ENCODE measurements around the gene FGF14. TPM values are rescaled to one million over a fixed set of nuclear protein-coding genes. Genes with fewer than 3 reads are reported as not detected.

The FGF14 gene
- total RNA-seq, 1 experiment from 2014 or later = 0.22 TPM

- TF ChIP-seq, protein P1, sequence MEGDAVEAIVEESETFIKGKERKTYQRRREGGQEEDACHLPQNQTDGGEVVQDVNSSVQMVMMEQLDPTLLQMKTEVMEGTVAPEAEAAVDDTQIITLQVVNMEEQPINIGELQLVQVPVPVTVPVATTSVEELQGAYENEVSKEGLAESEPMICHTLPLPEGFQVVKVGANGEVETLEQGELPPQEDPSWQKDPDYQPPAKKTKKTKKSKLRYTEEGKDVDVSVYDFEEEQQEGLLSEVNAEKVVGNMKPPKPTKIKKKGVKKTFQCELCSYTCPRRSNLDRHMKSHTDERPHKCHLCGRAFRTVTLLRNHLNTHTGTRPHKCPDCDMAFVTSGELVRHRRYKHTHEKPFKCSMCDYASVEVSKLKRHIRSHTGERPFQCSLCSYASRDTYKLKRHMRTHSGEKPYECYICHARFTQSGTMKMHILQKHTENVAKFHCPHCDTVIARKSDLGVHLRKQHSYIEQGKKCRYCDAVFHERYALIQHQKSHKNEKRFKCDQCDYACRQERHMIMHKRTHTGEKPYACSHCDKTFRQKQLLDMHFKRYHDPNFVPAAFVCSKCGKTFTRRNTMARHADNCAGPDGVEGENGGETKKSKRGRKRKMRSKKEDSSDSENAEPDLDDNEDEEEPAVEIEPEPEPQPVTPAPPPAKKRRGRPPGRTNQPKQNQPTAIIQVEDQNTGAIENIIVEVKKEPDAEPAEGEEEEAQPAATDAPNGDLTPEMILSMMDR (conservative IDR thresholded peaks at IDR 0.05) = no peak
- H2BK120ac ChIP-seq (ENCODE audit: low read depth, low read length, poor library complexity, severe bottlenecking) = no peak overlapping the region
- no peaks in the 10 kb centered on the region for H3K9me3 ChIP-seq (ENCODE audit: control insufficient read depth, low read depth, low read length)
These were observed 434.1 kb downstream of the FGF14 start for GRCh38 chr13:101967781-101968180.

More at GRCh38 chr13:101967781-101968180, 434.1 kb downstream of the FGF14 start:
- H3K27ac Mint-ChIP-seq = no peak overlapping the region
- no peak overlapping the region for H3K18ac ChIP-seq (ENCODE audit: insufficient read length, low read depth, low read length)
- H3K27me3 ChIP-seq (ENCODE audit: insufficient read depth, low read length) = no peaks in the 10 kb centered on the region
- no peak overlapping the region for H3K23ac ChIP-seq (ENCODE audit: insufficient read length, low read depth, low read length)
- H4K5ac ChIP-seq (ENCODE audit: insufficient read length, low read depth, low read length) = no peak overlapping the region
- peaks cover 5% of the 10 kb centered on the region; the same call in 1 of the 2 replicates for H3K4me1 ChIP-seq (ENCODE audit: insufficient read depth, low read length)
- H3K4me1 Mint-ChIP-seq = peaks cover 17 to 19% of the 10 kb centered on the region in 2 experiments
- no peaks in the 10 kb centered on the region for H4K20me1 ChIP-seq (ENCODE audit: control insufficient read depth, insufficient read depth, insufficient read length)
- H2AFZ ChIP-seq (ENCODE audit: low read length) = no peak overlapping the region
- no peak for DNase-seq
- no peaks in the 10 kb centered on the region for H3K36me3 Mint-ChIP-seq (ENCODE audit: insufficient read depth in 1 of 3, low read depth in 3 of 3)
- no peak overlapping the region for H3K14ac ChIP-seq (ENCODE audit: insufficient read depth, low read length)
- H2BK5ac ChIP-seq (ENCODE audit: insufficient read length, low read length) = no peak overlapping the region
- no peaks in the 10 kb centered on the region for H3K23me2 ChIP-seq (ENCODE audit: insufficient read length, low read depth, low read length, poor library complexity, severe bottlenecking)
- H2AK5ac ChIP-seq (ENCODE audit: insufficient read length, low read length) = no peak overlapping the region
- H4K8ac ChIP-seq (replicated peaks; ENCODE audit: insufficient read length, low read depth, low read length) = no peak overlapping the region
- no peak overlapping the region for H3T11ph ChIP-seq (ENCODE audit: low read length)
- H4K91ac ChIP-seq (ENCODE audit: insufficient read length, low read depth, low read length) = no peak overlapping the region
- no peak overlapping the region for H3K9ac ChIP-seq (ENCODE audit: extremely low read depth, insufficient read length, low read length)
- no peak overlapping the region for H2BK15ac ChIP-seq (ENCODE audit: low read depth, low read length)
- no peaks in the 10 kb centered on the region for H3K79me1 ChIP-seq (ENCODE audit: insufficient read depth, low read depth, low read length, poor library complexity, severe bottlenecking)
- no peak overlapping the region for H3K4ac ChIP-seq (ENCODE audit: low read depth, low read length)
- H3K27ac ChIP-seq (ENCODE audit: insufficient read length, low read depth, low read length) = no peak overlapping the region
- no peak overlapping the region for H3K4me2 ChIP-seq (ENCODE audit: insufficient read depth, insufficient read length, low read length)
- H2BK20ac ChIP-seq (ENCODE audit: low read depth, low read length, poor library complexity, severe bottlenecking) = no peak overlapping the region
- H3K4me3 Mint-ChIP-seq = no peak overlapping the region
- no peaks in the 10 kb centered on the region for H3K79me2 ChIP-seq (ENCODE audit: insufficient read depth, low read length)
- H3K9me3 Mint-ChIP-seq = no peaks in the 10 kb centered on the region
- no peaks in the 10 kb centered on the region for H3K27me3 Mint-ChIP-seq (ENCODE audit: low read depth)
- H3K56ac ChIP-seq (ENCODE audit: insufficient read length, low read depth, low read length) = no peak overlapping the region
- H2BK12ac ChIP-seq (ENCODE audit: insufficient read length, low read depth, low read length) = no peak overlapping the region

All from H9 (cell line).